Right ventricle myocardium inferior (tissue), 1 donor: Measurements from ENCODE around the gene S100A9. TPM values are rescaled to one million over a fixed set of nuclear protein-coding genes. Genes with fewer than 3 reads are reported as not detected.

Experiments used
- ATAC-seq: fragments of 200-7000 bp; cut with Tn5 transposase; one replicate; pipeline ENCODE4 v1.9.1; 2020; ENCODE audit warnings: mild to moderate bottlenecking, moderate library complexity
- DNase-seq: peaks from one replicate; pipeline ENCODE4 v3.0.0; 2021; ENCODE audit errors: missing footprints
- intact Hi-C: fragments of 100-400 bp; cut with DNase I; formaldehyde crosslinking; loops from one replicate; pipeline ENCODE4 v1.11.0; 2022
- total RNA-seq: library from RNA; stranded (reverse); fragmentation: NEBNext Ultra II Directional; extraction: Animal tissue kit (Norgen Biotek cat#: 25700); gene quantifications from one replicate; pipeline ENCODE4 v1.2.1, GENCODE V29; 2021
- donor health status: DM: no; HTN: yes; CAD: no; lungs with severe emphysema.

S100A9 gene
- total RNA-seq, 1 donor from 2014 or later, result 190 TPM

DNA sequence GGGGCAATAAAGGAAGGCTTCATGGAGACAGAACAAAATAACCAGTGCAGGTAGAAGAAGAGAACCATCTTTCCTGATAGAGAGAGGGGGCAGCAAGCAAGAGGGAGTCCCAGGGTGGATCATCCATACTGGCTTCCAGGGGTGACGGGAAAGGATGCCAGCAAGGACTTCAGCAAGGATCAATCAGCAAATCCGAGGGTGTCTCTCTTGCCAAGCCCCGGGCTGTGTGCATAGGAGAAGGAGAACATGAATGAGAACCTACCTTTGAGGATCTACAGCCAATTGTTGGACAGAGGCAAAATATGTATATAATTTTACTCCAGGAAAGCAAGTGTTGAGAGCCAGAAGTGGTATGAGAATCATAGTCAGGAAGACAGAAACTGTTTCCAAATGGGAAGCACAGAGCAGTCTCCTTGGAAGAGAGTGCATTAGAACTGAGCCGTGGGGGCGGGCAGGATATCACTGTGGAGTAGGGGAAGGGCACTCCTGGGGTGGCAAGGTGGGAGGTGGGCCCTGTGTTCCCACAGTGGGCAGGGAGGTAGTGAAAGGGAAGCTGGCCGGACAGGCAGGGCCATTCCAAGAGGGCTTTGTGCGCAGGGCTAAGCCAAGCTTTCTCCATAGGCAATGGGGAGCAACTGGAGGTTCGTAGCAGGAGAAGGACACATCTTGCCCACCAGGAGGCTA, 1.1 kb upstream of the S100A9 start:
- intact Hi-C loops, result loop anchor here (10.0 kb wide), 2 partner anchors 318 to 418 kb away; partner anchors contain the start of genes ILF2, NPR1 and SLC27A3
- no peak for DNase-seq
- ATAC-seq, result no peak

DNA sequence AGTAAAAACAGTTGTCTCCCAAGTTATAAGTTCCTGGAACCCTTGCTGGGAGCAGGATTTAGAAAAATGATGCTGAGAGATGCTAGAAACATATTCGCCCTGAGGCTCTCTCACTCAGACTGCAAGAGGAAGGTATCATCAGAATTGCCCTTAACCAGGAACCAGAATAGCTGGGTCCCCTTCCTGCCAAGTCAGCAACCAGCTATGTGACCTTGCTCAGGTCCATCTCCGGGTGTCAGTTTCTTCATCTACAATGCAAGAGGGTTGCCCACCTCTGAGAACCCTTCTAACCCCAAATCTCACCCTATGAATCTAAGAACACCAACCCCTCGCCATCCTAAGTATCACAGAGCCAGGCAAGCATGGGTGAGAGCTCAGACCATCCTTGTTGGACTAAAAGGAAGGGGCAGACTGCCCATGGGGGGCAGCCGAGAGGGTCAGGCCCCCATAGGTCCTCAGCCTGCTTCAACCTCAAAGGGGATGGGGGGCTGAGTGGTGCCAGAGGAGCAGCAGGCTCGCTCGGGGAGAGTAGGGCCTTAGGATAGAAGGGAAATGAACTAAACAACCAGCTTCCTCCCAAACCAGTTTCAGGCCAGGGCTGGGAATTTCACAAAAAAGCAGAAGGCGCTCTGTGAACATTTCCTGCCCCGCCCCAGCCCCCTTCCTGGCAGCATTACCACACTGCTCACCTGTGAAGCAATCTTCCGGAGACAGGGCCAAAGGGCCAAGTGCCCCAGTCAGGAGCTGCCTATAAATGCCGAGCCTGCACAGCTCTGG, 390 bp upstream of the S100A9 start:
- peak; percentile 91 for DNase-seq
- intact Hi-C loops, result loop anchor here (10.0 kb wide), 2 partner anchors 318 to 418 kb away; partner anchors contain the start of genes ILF2, NPR1 and SLC27A3
- ATAC-seq, result peak; percentile 63

DNA sequence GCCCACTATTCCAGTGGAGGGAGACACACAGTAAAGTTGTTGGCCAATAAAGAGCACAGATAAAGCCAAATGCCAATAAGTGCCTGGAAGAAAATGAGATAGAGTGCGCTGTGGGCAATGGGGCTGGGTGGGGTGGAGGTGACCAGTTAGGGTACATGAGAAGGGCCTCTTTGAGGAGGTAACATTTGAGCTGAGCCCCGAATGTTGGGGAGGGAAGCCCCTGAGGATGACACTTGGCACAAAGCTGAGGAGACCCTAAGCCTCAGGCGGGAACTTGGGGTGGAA, 979 bp downstream of the S100A9 start:
- intact Hi-C loops, result loop anchor here (10.0 kb wide), 2 partner anchors 316 to 416 kb away; partner anchors contain the start of genes ILF2, NPR1 and SLC27A3
- ATAC-seq (no peak), DNase-seq (no peak)

DNA sequence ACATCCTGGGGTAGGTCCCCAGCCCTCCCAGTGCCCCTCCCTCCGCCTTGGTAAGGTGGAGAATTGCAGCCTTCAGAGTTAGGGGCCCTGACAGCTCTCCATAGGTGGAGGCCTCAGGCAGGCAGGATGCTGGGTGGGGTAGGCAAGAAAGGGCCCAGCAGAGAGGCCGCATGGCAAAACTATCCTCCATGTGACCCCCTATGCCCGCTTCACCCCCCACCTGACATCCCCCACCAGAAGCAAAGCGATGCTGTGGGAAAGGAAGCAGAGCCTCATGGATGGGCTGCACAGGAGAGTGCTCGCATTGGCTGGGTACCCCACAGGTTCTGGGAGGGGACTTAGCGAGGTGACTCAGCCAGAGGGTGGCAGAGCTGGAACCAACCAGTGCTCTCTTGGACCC, 1.6 kb downstream of the S100A9 start:
- no peak for ATAC-seq
- intact Hi-C loops, result loop anchor here (10.0 kb wide), 2 partner anchors 316 to 416 kb away; partner anchors contain the start of genes ILF2, NPR1 and SLC27A3
- DNase-seq, result peak; percentile 43

DNA sequence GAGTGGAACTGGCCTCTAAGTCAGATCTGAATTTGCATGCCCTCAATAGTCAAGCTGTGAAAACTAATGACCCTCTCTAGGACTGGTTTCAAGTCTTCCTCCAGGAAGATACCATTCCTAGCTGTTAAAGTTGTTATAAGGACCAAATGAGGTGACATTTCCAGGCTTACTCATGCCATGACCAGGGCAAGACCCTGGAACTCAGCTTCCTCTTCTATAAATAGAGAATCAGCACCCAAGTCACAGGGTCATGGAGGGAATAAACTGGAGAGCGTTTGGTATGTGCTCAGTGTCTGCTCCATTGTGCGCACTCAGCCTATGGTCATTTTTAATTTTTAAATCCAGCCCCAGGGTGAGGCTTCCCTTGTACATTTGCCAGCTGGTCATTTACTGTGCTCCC, 2.5 kb downstream of the S100A9 start:
- intact Hi-C loops, result loop anchor here (5.0 kb wide), 1 partner anchor 207 kb away; the partner anchor contains the start of gene S100A2
- no peak for ATAC-seq
- DNase-seq, result no peak

DNA sequence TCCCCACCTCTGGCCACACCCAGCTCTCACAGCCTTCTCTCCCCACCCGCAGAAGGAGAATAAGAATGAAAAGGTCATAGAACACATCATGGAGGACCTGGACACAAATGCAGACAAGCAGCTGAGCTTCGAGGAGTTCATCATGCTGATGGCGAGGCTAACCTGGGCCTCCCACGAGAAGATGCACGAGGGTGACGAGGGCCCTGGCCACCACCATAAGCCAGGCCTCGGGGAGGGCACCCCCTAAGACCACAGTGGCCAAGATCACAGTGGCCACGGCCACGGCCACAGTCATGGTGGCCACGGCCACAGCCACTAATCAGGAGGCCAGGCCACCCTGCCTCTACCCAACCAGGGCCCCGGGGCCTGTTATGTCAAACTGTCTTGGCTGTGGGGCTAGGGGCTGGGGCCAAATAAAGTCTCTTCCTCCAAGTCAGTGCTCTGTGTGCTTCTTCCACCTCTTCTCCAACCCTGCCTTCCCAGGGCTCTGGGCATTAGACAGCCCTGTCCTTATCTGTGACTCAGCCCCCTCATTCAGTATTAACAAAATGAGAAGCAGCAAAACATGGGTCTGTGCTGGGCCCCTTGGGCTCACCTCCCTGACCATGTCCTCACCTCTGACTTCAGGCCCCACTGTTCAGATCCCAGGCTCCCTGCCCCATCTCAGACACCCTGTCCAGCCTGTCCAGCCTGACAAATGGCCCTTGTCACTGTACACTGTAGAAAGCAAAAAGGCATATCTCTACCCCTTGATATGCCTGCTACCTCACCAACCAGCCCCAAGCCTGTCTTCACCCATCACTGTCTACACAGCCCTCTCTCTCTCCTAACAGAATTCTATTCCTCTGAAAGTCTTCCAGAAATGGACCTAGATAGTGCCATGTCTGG, 3.2 kb downstream of the S100A9 start:
- intact Hi-C loops, result loop anchor here (5.0 kb wide), 1 partner anchor 206 kb away; the partner anchor contains the start of gene S100A2
- DNase-seq, result peak; percentile 50
- ATAC-seq, result no peak

DNA sequence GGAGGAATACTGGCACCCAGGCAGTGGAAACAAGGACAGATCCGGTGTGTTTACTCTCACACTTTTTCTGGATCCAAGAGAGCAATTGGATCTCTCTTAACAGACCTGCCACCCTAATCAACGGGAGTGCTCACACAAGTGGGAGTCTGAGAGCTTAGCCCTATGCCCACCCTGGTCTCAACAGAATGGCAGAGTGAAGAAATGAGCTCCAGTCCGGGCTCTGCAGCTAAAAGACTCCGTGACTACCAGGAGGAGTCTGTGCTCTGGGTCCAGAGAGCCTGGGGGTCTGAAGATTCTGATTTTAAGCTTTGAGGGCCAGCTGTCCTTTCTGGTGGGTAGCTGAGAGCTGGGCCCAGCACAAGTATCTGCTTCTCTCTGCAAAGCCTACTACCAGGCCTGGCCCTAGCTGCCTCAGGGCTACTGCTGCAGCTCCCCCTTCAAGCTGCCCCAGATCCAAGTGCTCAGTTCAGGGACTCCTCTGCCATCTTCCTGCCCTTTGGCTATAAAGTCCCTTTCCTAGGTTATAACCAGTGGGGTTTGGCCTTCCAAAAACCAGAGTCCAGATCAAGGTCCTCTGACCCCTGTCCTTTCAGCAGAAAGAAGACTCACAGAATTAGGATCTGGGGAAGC, 3.9 kb downstream of the S100A9 start:
- no peak for DNase-seq
- intact Hi-C loops, result loop anchor here (5.0 kb wide), 1 partner anchor 206 kb away; the partner anchor contains the start of gene S100A2
- no peak for ATAC-seq

DNA sequence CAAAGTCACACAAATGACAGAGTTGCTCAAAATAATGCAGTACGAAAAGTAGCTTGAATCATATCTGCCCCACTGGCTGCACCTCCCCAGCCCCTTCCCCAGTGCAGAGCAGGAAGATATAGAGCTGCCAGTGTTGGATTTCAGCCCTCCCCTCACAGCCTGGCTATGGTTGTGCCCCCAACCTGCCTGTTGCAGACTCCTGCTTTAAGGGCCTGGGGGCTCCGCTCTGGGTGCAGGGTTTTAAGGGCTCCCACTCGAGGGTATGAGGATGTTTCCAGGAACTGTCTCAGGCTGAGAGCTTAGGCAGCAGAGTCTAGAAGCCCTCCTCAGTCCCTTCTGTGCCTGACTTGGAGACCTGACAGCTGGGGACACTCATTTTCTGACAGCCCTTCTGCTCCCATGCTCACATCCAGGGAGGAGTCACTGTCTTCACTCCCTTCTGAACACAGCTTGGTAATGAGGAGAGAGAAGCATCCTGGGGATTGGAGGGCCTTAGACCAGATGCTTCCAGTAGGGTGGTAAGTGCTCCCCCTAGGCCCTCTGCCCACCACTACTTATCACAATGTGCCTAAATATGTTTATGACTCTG, 4.6 kb downstream of the S100A9 start:
- DNase-seq (no peak), ATAC-seq (no peak)
- intact Hi-C loops, result loop anchor here (5.0 kb wide), 1 partner anchor 205 kb away; the partner anchor contains the start of gene S100A2

DNA sequence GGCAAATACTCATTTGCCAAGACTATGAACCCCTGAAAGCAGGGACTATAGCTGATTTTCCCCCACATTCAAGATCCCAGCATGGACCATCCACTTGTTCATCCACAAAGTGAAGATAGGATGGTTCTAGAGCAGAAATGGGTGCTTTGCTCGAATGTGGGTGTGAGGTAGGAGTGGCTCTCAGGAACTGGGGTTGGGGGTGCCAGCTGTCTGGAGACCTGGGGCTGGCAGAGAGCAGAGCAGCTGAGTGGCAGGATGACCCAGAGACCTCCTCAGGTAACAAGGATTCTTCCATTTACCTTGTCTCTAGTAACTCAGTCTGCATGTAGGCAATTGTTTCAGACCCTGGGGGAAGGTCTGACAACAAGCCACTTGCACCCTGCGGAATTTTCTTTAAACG, 6.0 kb downstream of the S100A9 start:
- ATAC-seq (no peak), DNase-seq (no peak)
- intact Hi-C loops, result loop anchor here (5.0 kb wide), 1 partner anchor 204 kb away; the partner anchor contains the start of gene S100A2

DNA sequence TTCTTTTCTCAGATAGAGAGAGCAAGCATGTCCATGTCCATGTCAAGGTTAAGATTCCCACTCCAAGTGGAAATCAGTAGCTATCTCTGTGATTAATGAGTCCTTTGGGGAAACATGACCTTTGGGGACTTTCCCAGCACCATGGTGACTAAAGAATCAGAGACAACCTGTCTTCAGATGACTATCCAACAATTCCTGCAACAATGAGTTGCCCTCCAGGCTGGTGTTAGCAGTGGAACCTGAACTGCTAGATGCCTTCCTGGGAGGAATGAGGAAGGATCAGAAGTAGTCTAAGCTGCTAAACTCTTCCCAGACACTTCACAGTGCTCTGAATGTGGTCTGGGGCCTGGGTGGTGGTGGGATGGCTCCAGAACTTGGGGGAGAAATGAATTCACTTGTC, 6.5 kb downstream of the S100A9 start:
- DNase-seq (no peak), ATAC-seq (no peak)
- intact Hi-C loops, result loop anchor here (5.0 kb wide), 1 partner anchor 203 kb away; the partner anchor contains the start of gene S100A2

DNA sequence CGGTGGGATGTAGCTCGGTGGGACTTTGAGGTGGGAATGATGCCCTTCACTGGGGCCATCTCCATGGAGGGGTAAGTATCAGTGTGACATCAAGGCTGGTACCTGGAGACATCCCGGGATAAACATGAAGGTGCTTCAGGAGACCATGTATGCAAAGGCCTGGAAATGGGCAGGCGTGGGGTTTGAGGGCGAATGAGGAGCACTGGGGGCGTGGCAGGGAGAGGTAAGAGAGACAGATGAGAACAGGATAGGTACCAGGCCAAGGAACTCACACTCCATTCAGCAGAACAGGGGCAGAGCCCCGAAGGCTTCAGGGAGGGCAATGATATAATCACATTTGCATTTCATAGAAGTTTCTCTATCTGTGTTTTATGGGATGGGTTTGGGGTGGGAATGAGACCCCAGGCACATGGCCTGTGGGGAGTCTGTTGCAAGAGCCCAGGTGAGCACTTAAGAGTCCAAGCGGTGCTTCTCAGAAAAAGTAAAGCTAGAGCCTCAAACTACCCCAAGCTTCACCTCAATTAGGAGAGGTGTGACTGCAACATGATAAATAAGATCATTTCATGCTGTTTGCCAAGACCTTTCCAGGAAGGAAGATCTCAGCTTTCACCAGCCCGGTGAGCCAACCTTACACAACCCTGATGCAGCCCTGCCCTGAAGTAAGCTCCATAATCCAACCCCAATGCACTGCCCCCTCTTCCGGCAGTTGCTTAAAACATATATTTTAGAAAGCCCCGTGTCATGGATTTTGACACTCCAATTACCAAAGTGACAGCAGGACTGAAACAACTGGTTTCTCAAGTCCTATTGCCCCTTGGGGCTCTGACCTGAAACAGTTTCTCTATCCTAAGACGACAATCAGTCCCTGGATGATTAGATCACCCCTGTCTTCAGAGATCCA, 7.4 kb downstream of the S100A9 start:
- ATAC-seq (no peak), DNase-seq (no peak)
- intact Hi-C loops, result loop anchor here (5.0 kb wide), 1 partner anchor 202 kb away; the partner anchor contains the start of gene S100A2

DNA sequence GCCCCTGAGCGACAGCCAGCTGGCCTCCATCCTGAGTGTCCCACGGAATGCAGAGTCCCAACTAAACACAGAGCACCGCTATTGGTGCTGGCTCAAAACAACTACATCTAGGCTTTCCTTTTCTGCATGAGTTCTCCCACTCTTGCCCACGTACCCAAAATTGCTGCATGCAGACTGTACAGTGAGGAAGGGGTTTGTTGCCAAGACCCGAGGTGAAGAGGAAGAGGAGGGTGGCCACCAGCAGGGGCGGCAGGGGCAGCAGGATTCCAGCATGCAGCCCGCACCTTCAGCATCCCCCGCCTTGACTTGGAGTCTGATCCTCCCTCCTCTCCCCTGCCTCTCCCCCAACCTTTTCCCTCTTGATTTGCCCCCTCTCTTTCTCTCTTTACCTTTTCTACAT, 8.0 kb downstream of the S100A9 start:
- DNase-seq, result no peak
- intact Hi-C loops, result no loop called here
- ATAC-seq, result no peak

DNA sequence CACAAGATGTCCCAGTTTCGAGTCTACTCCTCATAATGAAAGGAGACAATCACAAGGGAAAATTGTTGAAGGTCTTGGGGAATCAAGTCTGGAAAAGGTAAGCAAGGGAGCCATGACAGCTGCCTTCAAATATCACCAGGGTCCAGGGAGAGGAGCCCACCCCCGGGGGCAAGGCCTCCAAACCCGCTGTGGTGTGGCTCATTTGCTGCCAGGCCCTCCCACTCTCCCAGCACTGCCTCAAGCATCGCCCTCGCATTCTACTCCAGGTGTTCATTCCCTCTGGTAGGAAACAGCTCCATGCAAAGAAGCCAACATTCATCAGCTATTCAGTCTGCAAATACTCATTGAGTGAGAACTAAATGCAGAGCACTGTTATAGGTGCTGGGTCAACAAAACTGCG, 8.6 kb downstream of the S100A9 start:
- ATAC-seq (no peak), DNase-seq (no peak)
- intact Hi-C loops, result no loop called here

DNA sequence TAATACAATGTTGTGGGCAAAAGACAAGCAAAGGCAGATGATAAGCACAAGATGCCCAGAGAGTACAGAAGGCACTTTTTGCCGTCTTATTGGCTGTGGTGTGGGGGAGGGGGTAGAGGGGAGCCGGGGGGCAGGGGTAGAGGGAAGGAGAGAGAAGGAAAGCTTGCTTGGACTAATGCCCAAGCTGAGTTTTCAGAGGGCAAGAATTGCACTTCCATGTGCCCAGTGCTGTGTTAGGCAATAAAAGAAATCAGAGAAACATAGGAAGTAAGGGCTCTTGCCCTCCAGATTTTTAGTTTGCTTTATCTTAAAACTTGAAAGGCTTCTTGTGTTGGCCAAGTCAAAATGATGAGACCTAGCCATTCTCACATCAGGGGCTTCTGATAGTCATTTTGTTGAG, 9.4 kb downstream of the S100A9 start:
- ATAC-seq (no peak), DNase-seq (no peak)
- intact Hi-C loops, result no loop called here

DNA sequence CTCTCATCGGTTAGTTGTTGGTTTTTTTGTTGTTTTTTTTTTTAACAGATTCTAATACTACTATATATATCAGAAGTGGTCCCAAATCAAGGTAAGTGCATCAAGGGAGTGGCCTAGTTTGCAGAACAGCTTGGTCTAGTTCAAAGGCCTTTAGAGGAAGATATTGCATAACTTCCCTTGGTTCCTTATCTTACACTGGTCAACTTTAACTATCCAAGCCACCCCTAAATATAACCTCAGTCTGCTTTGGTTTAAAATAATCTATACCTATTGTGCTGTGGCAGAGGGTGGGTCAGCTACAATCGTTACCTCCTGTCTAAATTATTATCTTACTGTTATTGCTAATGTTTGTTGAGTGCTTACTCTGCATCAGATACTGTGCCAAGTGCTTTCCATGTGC, 10.8 kb downstream of the S100A9 start:
- intact Hi-C loops, result no loop called here
- DNase-seq (no peak), ATAC-seq (no peak)

DNA sequence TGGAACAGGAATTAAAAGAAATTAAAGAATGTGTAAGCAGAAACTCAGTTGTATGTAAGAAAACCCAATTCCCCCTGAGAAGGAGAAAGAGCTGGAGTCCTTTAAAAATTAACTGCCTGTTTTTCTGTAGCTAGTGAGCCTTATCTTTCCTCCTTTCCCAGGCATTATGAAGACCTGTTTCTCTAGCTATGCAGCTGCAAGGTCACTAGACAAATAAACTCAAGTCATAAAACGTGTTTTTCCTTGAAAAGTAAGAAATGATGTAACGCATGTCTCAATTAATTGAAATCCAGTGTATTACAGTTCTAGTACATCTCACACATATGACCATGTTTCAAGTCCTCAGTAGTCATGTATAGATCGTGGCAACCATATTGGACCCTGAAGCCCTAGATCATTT, 12.5 kb downstream of the S100A9 start:
- DNase-seq (no peak), ATAC-seq (no peak)
- intact Hi-C loops, result no loop called here

DNA sequence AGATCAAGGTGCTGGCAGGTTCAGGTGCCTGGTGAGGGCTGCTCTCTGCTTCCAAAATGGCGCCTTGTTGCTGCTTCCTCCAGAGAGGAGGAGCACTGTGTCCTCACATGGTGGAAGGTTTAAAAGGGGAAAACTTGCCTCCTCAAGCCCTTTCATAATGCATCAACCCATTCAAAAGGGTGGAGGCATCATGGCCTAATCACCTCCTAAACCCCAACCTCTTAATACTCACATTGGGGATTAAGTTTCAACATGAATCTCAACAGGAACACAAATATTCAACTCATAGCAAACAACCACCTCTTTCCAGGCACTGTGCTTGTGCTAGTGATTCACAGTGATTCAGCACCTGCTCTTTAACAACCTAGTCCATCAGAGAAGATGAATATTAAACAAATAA, 13.6 kb downstream of the S100A9 start:
- DNase-seq, result no peak
- intact Hi-C loops, result no loop called here
- ATAC-seq, result no peak
